NAMALWA (cell line): ENCODE results near the gene MAB21L4.
"Not testable (repeated sequence)": the region's sequence is repeated elsewhere in the genome, so short reads cannot be mapped to it uniquely, and the experiment has no call there.

Experiments used
- DNase-seq: peaks from one replicate; pipeline ENCODE4 v3.0.0-alpha.2; 2015; ENCODE audit warnings: low spot score

The MAB21L4 gene

DNA sequence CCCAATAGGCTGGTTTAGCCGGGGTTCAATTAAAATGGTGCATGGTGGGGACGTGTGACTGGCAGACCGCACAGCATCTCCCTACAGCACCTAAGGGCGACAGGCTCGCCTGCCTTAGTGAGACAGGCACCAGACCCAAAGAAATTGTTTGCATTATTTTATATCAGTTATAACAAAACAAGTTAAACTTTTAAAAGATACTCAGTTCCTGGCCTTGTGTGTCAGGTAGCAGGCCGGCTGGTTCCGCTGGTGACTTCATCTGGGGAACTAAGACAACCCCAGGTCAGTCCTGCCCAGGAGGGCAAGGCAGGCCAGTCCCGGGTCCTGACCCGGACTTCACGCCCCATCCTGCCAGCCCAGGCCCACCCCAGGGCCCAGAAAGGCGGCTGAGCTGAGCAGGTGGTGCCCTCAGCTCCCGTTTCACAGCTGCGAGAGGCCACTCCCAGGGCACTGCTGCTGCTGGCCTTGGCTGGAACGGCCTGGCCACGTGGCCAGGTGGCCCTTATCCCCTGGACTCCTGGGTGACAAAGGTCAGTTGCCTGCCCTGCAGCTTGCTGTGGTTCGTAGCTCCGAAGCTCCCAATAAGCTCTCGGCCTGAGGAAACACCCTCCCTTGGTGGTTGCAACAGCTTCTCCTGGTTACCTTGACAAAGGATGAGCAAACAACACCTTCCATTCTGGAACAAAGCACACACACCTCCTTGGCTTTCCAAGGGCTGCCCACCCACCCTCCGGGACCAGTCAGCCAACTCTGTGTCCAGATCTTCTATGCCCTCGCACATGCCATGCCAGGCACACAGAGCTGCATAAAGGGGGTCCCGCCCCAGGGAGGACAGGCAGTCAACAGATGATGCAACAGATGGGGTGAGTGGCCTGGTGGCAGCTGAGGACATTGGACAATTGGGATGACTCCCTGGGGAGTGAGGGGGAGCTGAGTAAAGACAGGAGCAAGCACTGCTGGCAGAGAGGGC lies 38.6 kb downstream of the MAB21L4 start:
- no peak for DNase-seq

- peak; percentile 27 for DNase-seq
Observed at GRCh38 chr2:240856151-240856980, 39.6 kb downstream of the MAB21L4 start.

DNA sequence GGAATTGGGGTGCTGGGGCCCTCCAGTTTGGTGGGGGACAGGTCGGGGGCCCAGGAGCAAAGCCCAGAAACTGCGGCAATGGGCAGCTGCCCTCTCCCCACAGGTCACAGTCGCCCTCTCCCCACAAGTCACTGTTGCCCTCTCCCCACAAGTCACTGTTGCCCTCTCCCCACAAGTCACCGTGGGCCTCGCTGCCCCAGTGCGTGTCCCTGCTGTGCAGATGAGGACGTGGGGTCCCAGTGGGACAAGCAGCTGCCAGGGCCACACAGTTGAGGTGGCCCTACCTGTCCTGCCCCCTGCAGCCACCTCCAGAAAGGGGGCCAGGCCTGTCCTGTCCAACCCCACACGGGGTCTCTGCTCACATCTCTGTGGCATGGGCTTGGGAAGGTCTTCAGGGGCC lies 40.3 kb downstream of the MAB21L4 start:
- no peak for DNase-seq

DNA sequence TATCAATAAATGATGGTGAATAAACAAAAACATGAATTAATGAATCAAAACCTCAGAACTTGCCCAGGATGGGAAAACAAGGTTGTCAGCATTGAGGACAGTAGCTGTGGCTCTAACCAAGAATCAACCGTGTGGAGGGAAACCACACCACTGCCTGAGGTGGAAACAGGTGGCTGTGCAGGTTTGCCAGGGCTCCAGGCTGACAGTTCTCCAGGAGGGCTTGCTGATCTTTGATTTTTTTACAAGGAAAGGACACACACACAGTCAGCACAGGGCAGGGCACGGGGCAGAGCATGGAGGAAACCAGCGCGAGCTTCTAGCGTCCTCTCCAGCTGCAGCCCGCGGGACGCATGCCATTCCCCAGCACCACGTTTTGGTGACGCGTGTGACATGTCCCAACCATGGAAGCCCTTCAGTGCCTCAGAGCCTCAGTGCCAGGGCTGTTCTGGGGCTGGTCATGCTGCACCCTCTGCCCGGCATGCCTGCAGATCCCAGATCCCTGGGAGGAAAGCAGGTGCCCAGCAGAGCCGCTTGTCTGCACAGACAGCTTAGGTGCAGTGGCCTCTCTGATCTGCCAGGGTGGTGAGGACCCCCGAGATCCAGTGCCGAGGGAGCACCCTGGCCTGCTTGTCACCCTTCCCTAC lies 43.2 kb downstream of the MAB21L4 start:
- no peak for DNase-seq

GRCh38 chr2:240851078-240851991 lies 44.6 kb downstream of the MAB21L4 start:
- DNase-seq = peak; percentile 71

- DNase-seq = no peak
Observed at GRCh38 chr2:240850756-240851077, 45.2 kb downstream of the MAB21L4 start.

- no peak for DNase-seq
Observed at GRCh38 chr2:240850026-240850425, 45.9 kb downstream of the MAB21L4 start.

GRCh38 chr2:240848900-240849680 lies 46.9 kb downstream of the MAB21L4 start:
- DNase-seq = no peak

GRCh38 chr2:240847817-240848216 lies 48.1 kb downstream of the MAB21L4 start:
- DNase-seq = no peak

GRCh38 chr2:240846873-240847595 lies 48.9 kb downstream of the MAB21L4 start:
- DNase-seq = no peak

DNA sequence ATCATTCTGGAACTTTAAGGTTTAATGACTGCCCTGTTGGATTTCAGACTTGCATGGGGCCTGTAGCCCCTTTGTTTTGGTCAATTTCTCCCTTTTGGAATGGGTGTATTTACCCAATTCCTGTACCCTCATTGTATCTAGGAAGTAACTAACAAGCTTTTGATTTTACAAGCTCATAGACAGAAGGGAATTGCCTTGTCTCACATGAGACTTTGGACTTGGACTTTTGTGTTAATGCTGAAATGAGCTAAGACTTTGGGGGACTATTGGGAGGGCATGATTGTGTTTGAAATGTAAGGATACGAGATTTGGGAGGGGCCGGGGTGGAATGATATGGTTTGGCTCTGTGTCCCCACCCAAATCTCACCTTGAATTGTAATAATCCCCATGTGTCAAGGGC lies 49.6 kb downstream of the MAB21L4 start:
- DNase-seq = not testable (repeated sequence)

- DNase-seq = peak; percentile 27
Observed at GRCh38 chr2:240840435-240841060, 55.4 kb downstream of the MAB21L4 start.

DNA sequence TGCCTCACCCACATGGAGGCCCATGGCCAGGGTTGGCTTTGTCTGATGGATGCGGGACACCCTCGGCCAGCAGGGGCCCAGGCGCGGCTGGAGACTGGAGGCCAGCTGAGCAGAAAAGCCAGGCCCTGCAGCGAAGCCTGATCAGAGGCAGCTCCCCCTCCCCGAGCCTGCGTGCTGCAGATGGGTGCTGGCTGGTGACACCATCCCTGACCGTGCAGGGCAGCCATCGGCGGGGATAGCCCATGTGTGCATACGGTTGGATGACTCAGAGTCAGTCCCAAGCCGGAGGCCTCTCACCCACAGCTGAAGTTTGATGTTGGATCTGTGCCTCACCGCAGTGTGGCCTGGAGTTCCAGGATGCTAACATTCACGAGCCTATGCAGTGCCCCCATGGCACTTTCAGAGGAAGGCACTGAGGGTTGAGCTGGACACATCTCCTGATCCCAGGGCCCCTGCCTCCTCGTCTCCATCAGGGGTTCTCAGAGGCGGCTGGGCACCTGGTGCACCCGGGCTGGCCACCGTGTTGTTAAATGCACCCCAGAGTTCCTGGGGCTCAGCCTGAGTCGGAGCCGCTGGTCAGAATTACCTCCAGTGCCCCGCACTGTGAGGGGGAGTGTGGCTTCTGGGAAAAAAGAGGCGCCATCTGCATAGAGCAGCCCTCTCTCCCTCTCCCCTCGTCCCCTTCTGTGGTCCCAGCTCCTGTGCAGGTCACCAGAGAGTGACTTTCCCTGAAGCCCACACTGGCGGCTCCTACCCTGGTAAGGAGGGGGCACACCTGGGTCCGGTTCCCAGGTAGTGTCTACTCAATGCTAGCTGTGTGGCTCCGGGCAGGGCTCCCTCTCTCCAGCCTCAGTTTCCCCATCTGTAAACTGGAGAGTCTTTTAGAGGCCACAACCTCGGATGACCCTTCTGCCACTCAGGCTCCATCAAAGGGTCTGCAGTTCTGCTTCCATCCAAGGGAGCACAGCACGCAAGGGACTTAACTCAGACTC lies 56.5 kb downstream of the MAB21L4 start:
- DNase-seq = no peak

GRCh38 chr2:240837621-240838020 lies 58.3 kb downstream of the MAB21L4 start:
- no peak for DNase-seq

DNA sequence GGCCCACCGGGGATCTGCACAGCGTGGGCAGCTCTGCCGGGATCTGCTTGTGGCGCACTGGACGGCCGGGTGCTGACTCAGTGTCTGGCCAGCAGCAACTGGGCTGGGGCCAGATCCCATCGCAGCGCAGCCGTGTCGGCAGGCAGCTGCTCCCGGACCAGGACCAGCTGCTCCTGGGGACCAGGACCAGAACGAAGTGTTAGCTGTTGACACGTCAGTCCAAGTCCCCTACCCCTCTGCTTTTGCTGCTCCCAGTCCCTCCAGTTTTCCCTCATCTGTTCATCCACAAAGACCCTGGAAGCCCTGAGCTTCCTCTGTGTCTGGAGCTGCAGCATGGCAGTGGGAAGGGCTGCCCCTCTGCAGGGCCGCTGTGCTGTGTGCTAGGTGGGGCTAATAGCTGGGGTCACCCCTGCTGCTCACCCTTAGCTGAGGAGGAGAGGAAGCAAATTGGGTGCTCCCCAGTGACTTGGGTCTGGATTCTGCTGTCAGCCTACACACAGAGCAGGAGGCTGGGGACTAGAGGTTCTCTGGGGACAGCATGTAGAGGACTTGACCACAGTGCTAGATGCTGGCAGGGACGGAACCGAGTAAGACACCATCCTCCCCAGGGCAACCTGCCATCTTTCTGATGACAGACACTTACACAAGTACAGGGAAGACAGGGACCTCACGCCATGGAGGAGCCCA lies 59.0 kb downstream of the MAB21L4 start:
- no peak for DNase-seq
